GM21786 (cell line): ENCODE measurements around the gene GORASP1.

Source experiments
- ATAC-seq: cut with Tn5 transposase; IDR thresholded peaks from one replicate; pipeline ENCODE4 v1.9.1; 2021; ENCODE audit not compliant: unreplicated experiment

GORASP1 gene

GRCh38 chr3:39126532-39127071 lies 19.2 kb upstream of the GORASP1 start:
- no peak for ATAC-seq

DNA sequence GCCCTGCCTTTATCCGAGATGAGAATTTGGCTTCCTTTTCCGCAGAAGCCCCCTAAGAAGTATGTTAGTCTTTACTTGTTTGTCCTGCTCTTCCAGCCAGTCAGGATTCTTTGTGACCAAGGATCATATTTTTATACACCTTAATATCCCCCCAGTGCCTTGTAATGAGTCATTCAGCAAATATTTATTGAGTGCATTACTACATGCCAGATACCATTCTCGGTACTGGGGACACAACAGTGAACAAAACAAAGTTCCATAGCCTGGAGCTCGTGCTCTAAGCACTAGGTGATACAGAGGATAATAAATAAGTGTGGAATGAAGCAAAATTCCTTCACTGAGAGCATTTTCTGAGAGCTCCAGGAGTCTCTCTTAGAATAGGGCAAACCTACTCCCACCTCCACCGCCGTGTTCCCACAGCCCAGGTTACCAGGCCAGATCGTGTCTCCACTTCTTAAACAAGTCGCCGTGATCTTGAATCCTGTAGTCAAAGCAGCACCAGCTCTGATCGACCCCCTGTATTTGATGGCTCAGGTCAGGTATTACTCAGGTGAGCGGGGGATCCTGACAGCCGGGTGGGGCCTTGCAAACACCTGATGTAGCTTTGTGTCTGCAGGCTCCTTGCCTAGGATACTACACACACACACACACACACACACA lies 18.5 kb upstream of the GORASP1 start:
- ATAC-seq = no peak

DNA sequence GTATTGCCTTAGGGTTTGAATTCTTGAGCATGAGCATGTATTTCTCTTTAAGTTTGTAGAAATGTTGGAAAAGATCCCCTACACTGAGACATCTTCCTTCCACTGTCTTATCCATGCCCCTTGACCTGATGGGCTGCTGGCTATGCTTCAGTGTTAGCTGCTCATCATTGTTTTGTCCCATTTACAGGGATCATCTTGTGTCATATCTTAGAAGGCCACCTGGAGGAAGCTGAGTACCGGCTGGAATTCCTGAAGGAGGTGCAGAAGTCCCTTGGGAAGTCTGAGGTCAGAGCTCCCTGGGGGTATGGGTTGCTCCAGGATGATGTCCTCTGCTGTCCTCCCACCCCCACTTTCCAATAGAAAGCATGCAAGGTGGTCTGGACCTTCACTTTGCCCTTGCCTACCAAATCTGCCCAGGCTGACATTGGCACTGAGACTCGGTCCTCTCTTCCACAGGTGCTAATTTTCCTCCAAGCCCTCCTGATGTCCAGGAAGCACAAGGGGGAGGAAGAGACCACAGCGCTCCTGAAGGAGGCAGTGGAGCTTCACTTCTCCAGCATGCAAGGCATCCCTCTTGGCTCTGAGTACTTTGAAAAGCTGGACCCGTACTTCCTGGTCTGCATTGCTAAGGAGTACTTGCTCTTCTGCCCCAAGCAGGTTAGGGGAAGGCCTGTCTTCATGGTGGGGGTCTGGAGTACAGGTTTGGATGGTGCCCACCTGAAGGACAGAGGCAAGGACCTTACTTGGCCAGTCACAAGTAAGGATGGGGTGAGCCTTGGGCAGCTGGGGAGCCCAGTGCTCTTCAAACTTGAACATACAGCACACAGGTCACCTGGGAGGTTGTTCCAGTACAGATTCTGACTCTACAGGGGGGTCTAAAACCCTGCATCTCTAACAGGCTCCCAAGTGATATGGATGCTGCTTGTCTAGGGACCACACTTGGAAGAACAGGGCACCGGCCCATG lies 17.7 kb upstream of the GORASP1 start:
- no peak for ATAC-seq

DNA sequence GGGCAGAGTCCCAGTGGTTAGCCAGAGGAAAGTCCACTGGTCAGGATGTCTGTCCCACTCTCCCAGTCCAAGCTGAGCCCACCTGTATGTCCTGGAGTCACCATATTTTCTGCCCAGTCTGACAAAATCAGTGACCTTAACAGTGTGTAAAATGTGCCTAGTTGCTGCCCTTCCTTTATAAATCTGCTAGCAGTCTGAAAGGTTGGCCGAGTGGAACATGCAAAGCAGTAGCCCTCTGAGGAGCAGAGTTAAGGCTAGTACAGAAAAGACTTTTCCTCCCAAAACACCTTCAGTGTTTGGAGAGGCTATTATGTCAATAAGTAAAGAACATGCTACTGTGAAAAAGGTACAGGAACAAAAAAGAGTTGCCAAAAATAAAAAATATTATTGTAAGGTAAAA lies 15.4 kb upstream of the GORASP1 start:
- ATAC-seq = peak; percentile 72

DNA sequence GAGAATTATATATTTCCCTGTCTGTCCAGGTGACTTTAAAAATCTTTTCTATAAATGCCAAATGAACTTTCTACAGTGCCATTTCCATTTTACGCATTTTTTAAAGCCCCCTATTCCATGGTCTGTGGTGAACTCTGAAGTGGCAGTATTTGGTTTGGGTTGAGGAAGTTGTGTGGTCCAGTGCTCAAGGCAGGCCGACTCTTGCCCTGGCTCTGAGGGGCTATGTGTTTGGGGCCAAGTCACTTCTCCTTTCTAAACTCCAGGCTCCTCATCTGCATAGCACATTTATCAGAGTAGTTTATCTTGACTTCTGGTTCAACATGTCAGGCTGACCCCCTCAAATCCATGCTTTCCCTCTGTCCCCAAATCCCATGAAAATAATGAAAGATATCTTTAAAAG lies 14.2 kb upstream of the GORASP1 start:
- ATAC-seq = no peak

GRCh38 chr3:39118931-39119660 lies 11.7 kb upstream of the GORASP1 start:
- ATAC-seq = no peak

DNA sequence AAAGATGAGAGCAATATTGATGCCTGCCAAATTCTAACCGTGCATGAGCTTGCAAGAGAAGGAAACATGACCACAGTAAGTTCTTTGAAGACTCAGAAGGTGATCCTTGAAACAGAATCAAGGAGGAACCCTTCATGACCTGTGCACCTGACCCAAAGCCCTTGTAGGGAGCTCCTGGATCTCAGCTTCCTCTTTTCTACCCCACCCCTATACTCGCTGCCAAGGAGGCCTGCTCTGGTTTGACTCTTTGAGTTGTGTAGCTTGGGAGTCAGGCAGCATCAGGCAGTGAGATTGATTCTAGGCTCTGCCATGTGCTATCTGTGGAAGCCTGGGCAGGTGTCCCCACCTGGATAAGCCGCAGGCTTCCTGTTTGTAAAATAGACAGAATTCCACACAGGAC lies 10.7 kb upstream of the GORASP1 start:
- ATAC-seq = no peak

DNA sequence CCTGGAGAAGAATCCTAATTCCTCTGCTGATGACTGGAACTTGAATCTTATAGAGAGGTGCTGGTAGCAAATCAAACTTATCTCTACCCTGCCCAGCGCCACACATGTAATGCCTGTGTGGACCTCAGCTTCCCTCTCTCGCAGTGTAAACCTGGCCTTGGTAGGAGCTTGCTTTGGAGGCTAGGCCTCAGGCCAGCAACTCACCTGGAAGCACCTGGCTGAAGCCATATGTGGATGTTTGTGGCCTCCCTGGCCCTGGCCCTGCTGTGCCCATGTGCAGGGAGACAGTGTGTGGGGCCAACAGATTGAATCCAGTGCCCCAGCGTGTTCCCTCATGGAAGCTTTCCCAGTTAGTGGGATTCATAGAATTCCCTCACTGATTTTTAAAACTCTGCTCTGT lies 8.4 kb upstream of the GORASP1 start:
- no peak for ATAC-seq

DNA sequence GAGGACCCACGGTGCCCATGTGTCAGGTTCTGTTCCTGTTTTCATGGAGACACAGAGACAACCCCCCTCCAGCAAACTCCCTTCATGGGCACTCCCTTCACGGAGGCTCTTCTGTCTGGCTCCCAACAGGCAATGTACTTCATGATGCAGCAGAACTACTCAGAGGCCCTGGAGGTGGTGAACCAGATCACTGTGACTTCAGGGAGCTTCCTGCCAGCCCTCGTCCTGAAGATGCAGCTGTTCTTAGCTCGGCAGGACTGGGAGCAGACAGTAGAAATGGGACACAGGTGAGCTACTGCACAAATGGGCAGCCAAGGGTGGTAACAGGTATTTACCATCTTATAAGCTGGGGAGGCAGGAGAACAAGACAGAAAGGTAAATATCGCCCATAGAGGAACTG lies 7.0 kb upstream of the GORASP1 start:
- ATAC-seq = no peak

DNA sequence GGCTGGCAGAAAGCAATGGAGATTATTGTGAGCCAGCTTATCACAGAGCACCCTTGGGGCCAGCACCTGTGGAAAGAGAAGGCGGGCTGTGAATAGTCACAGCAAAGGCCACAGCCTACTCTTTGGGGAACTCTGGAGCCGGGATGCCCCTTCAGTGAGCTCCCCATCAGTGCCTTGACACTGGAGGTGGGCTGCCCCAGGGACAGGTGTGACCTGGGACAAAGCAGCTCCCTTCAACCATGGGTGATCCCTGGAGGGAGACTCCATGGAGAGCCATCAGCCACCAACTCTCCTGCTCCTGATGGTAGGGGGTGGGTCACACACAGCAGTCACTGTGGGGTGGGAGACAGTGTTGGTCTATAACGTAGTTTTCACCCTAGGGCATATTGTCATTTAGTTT lies 5.9 kb upstream of the GORASP1 start:
- ATAC-seq = no peak

GRCh38 chr3:39112535-39112934 lies 5.1 kb upstream of the GORASP1 start:
- no peak for ATAC-seq

DNA sequence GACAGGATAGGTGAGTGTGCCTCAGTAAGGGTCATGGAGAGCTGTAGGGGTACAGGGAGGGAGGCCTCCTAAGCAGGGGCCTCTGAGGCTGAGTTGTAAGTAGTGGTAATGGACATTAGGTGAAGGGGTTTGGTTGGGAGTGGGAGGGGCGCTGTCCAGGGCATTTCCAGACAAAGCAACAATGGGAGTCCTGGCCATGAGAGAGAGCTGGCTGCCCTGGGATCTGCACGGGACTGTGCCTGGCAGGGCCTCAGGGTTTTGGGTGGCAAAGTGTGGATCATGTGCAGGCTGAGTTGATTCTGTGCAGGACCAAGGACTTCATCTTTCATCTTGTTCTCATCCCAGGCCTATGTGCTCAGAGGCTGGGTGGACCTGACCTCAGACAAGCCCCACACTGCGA lies 4.7 kb upstream of the GORASP1 start:
- ATAC-seq = no peak

GRCh38 chr3:39110041-39110639 lies 2.7 kb upstream of the GORASP1 start:
- ATAC-seq = no peak

GRCh38 chr3:39109086-39109485 lies 1.7 kb upstream of the GORASP1 start:
- ATAC-seq = no peak

GRCh38 chr3:39108200-39108710 lies 828 bp upstream of the GORASP1 start:
- peak; percentile 79 for ATAC-seq

GRCh38 chr3:39106851-39107387 lies 508 bp downstream of the GORASP1 start:
- peak; percentile 3 for ATAC-seq

- ATAC-seq = no peak
These were observed 1.1 kb downstream of the GORASP1 start for GRCh38 chr3:39106281-39106811.

DNA sequence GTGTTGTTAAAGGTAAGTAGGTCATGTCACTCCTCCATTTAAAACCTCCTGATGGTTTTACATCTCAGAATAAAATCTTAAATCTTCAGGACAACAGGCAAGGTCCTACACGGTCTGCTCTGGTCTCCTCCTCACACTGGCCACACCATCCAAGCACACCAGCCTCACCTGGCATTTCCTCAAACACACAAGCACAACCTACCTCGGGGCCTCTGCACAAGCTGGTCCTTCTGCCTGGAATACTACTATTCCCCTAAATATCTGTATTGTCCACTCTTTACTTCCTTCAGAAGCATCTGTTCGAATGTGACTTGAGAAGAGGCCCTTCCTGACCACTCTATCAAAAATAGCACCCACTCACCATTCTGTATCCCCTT lies 1.8 kb downstream of the GORASP1 start:
- no peak for ATAC-seq

DNA sequence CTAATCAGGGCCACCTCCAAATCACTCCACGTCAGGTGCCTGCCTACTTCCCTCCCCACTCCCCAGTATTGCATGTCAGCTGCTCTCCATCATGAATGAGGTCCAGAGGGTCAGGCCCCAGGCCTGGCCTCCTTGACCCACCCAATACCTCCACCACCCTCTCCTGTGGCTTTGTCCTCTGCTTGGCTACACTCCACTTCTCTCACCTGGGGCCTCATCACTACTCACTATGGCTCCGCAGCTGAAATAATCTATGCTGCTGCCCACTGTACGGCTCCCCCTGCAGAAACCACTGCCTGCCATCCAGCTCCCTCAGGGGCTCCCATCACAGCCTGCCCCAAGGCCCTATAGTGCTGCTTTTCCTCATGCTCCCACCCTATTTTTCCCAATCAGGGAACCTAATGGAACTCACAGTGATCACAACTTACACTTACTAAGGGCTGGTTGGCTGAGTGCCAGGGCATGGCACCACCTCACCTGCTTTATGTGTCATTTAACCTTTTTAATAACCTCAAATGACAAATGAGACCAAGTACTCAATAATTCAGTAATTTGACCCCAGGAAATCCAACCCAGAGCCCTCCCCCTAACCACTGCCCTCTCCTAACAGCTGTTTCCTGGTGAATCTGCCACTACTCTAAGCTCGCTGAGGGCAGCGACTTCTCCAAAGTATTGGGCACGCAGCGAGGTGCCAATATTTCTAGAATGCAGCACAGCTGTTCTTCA lies 2.3 kb downstream of the GORASP1 start:
- ATAC-seq = no peak
